K562 (cell line): ENCODE measurements around the gene VTCN1. TPM values are rescaled to one million over a fixed set of nuclear protein-coding genes. Genes with fewer than 3 reads are reported as not detected.

Source experiments
- ATAC-seq: fragments of 200-7000 bp; cut with Tn5 transposase; 3 replicates; pipeline ENCODE4 v1.9.1; 2020; ENCODE audit warnings: moderate library complexity
- BruUV-seq: library from RNA; stranded (reverse); fragments of 400-500 nt; replicated peaks from 2 replicates; lab custom pipeline; 2021; lab: Mats Ljungman, UMichigan
- CTCF ChIA-PET: fragments of 300-600 bp; formaldehyde crosslinking; extraction: SDS; loops from one replicate; lab custom pipeline; 2021; ENCODE audit warnings: low intra/inter-chr PET ratio; lab: Yijun Ruan, JAX
- POLR2A ChIA-PET: fragments of 300-600, 350-650 bp; sonication (Branson Sonifier 250); formaldehyde crosslinking; extraction: SDS; loops from one replicate; lab custom pipeline; 2021; ENCODE audit warnings: antibody characterized with exemption, inconsistent platforms; lab: Yijun Ruan, JAX
- DNase-seq, 4 experiments: peaks; one replicate each; pipeline versions ENCODE4 v3.0.0 to v3.0.0-alpha.2; 2011 to 2018; ENCODE audit warnings: low spot score in 3 of 4, mixed read lengths in 3 of 4; ENCODE audit errors: extremely low read depth in 1 of 4
- FAIRE-seq: peaks from 2 replicates; lab custom pipeline; 2011; peaks lifted over from hg19 to GRCh38; lab: Jason Lieb, UNC
- H2AFZ ChIP-seq: 2 replicates; pipeline ENCODE4 v1.6.0; 2011; ENCODE audit warnings: low read depth, low read length, control low read depth, inconsistent platforms
- H3K27ac ChIP-seq: fragments of 200-600 bp; 3 replicates; pipeline ENCODE4 v1.8.0; 2011; ENCODE audit warnings: low read depth, mild to moderate bottlenecking, control low read depth, inconsistent platforms, low read length, moderate library complexity, mixed read lengths; ENCODE audit errors: extremely low read depth
- H3K27me3 ChIP-seq, 2 experiments: fragments of 300-600 bp in 1 of 2; 2 replicates in 1 of 2; 3 replicates in 1 of 2; pipeline versions ENCODE4 v1.6.0 to v1.8.0; 2011; ENCODE audit warnings: inconsistent platforms in 2 of 2, low read length in 2 of 2, mild to moderate bottlenecking in 1 of 2, mixed read lengths in 1 of 2, moderate library complexity in 1 of 2; ENCODE audit not compliant: control insufficient read depth in 2 of 2, insufficient read depth in 2 of 2
- H3K36me3 ChIP-seq: fragments of 300-600 bp; 3 replicates; pipeline ENCODE4 v1.8.0; 2011; ENCODE audit warnings: mild to moderate bottlenecking, low read length, inconsistent platforms; ENCODE audit not compliant: control insufficient read depth, insufficient read depth
- H3K4me1 ChIP-seq, 2 experiments: fragments of 200-600 bp in 1 of 2; replicated peaks in 1 of 2; 2 replicates in 1 of 2; 3 replicates in 1 of 2; pipeline versions ENCODE4 v1.5.1 to v1.8.0; 2011; ENCODE audit warnings: inconsistent platforms in 2 of 2, low read length in 2 of 2, mild to moderate bottlenecking in 1 of 2, mixed read lengths in 1 of 2, moderate library complexity in 1 of 2; ENCODE audit not compliant: control insufficient read depth in 2 of 2, insufficient read depth in 2 of 2
- H3K4me2 ChIP-seq: 2 replicates; pipeline ENCODE4 v1.6.1; 2011; ENCODE audit warnings: low read length, control low read depth, inconsistent platforms, mixed read lengths; ENCODE audit not compliant: insufficient read depth
- H3K4me3 ChIP-seq: fragments of 200-600 bp; sonication (generic), shearing (Covaris generic); 2 replicates; pipeline ENCODE4 v1.5.1; 2016; ENCODE audit warnings: control low read depth, inconsistent platforms
- H3K79me2 ChIP-seq: fragments of 200-600 bp; 3 replicates; pipeline ENCODE4 v1.8.0; 2011; ENCODE audit warnings: low read length, inconsistent platforms; ENCODE audit not compliant: control insufficient read depth, insufficient read depth
- H3K9ac ChIP-seq, 2 experiments: 2 replicates each; pipeline versions ENCODE4 v1.6.0 to v1.6.1; 2011; ENCODE audit warnings: low read depth in 2 of 2, low read length in 2 of 2, control low read depth in 1 of 2, inconsistent platforms in 1 of 2, mild to moderate bottlenecking in 1 of 2, mixed read lengths in 1 of 2; ENCODE audit not compliant: insufficient read depth in 1 of 2
- H3K9me1 ChIP-seq: one replicate; pipeline ENCODE4 v1.6.0; 2011; ENCODE audit warnings: inconsistent platforms, mild to moderate bottlenecking, low read length, moderate library complexity; ENCODE audit not compliant: control insufficient read depth, insufficient read depth
- H3K9me3 ChIP-seq: replicated peaks from 2 replicates; pipeline ENCODE4 v1.5.1; 2011; ENCODE audit warnings: low read depth, low read length, inconsistent platforms; ENCODE audit not compliant: control insufficient read depth, insufficient read depth
- H4K20me1 ChIP-seq: replicated peaks from 2 replicates; pipeline ENCODE4 v1.6.1; 2011; ENCODE audit warnings: low read length, inconsistent platforms, mixed read lengths; ENCODE audit not compliant: control insufficient read depth, insufficient read depth
- ARID3B ChIP-seq: fragments of 250-450 bp; sonication (Bioruptor Pico); IDR thresholded peaks from 2 replicates; pipeline ENCODE4 v1.4.0; 2020; ENCODE audit warnings: borderline replicate concordance
- BHLHE40 ChIP-seq: IDR thresholded peaks from 2 replicates; pipeline ENCODE4 v1.6.1; 2011; ENCODE audit warnings: low read length, improper control_type of control experiment
- CBX8 ChIP-seq: fragments of 200-600 bp; sonication (generic); IDR thresholded peaks from 2 replicates; pipeline ENCODE4 v1.6.1; 2012; ENCODE audit warnings: borderline replicate concordance, mixed run types, low read depth, mild to moderate bottlenecking, moderate library complexity, mixed read lengths, low read length, control low read depth, inconsistent platforms; ENCODE audit not compliant: poor library complexity, severe bottlenecking; ENCODE audit errors: extremely low read depth
- CREBBP ChIP-seq: IDR thresholded peaks from one replicate; pipeline ENCODE4 v1.6.1; 2012; ENCODE audit warnings: low read depth, mild to moderate bottlenecking, control low read depth, inconsistent platforms, low read length
- E2F1 ChIP-seq: sonication (generic); formaldehyde crosslinking; IDR thresholded peaks from 2 replicates; pipeline ENCODE4 v1.8.1; 2023; ENCODE audit warnings: mild to moderate bottlenecking, missing genetic modification reagents, moderate library complexity
- FIP1L1 ChIP-seq: fragments of 200-400 bp; formaldehyde crosslinking; IDR thresholded peaks from 2 replicates; pipeline ENCODE4 v1.6.1; 2018; ENCODE audit warnings: mild to moderate bottlenecking, low read depth, low read length; ENCODE audit not compliant: poor library complexity, severe bottlenecking
- GATA2 ChIP-seq: sonication (generic); formaldehyde crosslinking; IDR thresholded peaks from 2 replicates; pipeline ENCODE4 v1.4.0; 2020; ENCODE audit warnings: mild to moderate bottlenecking, missing genetic modification reagents
- ILK ChIP-seq: fragments of 450-650 bp; IDR thresholded peaks from 2 replicates; pipeline ENCODE4 v1.6.1; 2016; ENCODE audit warnings: missing genetic modification characterization, low read depth, mild to moderate bottlenecking, missing compliant biosample characterization, moderate library complexity, borderline replicate concordance
- PCBP2 ChIP-seq: fragments of 200-400 bp; formaldehyde crosslinking; IDR thresholded peaks from 2 replicates; pipeline ENCODE4 v1.6.1; 2018; ENCODE audit warnings: low read length, low read depth, mild to moderate bottlenecking, moderate library complexity; ENCODE audit not compliant: poor library complexity, severe bottlenecking
- RFX1 ChIP-seq: fragments of 450-650 bp; IDR thresholded peaks from 2 replicates; pipeline ENCODE4 v1.6.1; 2016; ENCODE audit warnings: mild to moderate bottlenecking, moderate library complexity
- ZC3H11A ChIP-seq: IDR thresholded peaks from 2 replicates; pipeline ENCODE4 v1.6.1; 2012; ENCODE audit warnings: low read depth, low read length, improper control_type of control experiment
- ZFP30 ChIP-seq: fragments of 250-450 bp; sonication (Bioruptor Pico); IDR thresholded peaks from 2 replicates; pipeline ENCODE4 v1.8.0; 2022; ENCODE audit warnings: moderate library complexity, mild to moderate bottlenecking, inconsistent platforms, borderline replicate concordance
- ZSCAN29 ChIP-seq: fragments of 450-650 bp; IDR thresholded peaks from 2 replicates; pipeline ENCODE4 v1.6.1; 2017
- ZSCAN32 ChIP-seq: fragments of 450-650 bp; formaldehyde crosslinking; IDR thresholded peaks from 2 replicates; pipeline ENCODE4 v1.4.0; 2020; ENCODE audit warnings: mild to moderate bottlenecking, moderate library complexity
- WGBS: fragments of 100-300 bp; shearing (Covaris generic); methylation state at CpG from one replicate; pipeline ENCODE4 v1.1.6; 2016; ENCODE audit warnings: low coverage, mixed read lengths; ENCODE audit not compliant: insufficient coverage; ENCODE audit errors: missing lambda C conversion rate; 5-methylcytosine and 5-hydroxymethylcytosine counted together
- in situ Hi-C: fragments of 300-500 bp; cut with MboI; formaldehyde crosslinking; loops from 4 replicates; pipeline ENCODE4 v1.15.0; 2018; ENCODE audit warnings: inconsistent platforms, mixed read lengths
- intact Hi-C: fragments of 100-400 bp; cut with micrococcal nuclease; formaldehyde crosslinking; loops from 2 replicates; pipeline ENCODE4 v1.14.2; 2022
- polyA plus RNA-seq, 8 experiments: library from polyadenylated mRNA; depleted of rRNA in 4 of 8; stranded (reverse) in 5 of 8; unstranded in 3 of 8; fragments of >200 nt; fragmentation: Nextera tagmentation in 2 of 8; fragmentation: Illumina TruSeq in 1 of 8; extraction: Ambion mirVana in 2 of 8; extraction: Trizol in 1 of 8; gene quantifications; 2 replicates each; pipeline versions ENCODE4 v1.2.1 to v1.2.3, GENCODE V29; 2011 to 2014; ENCODE audit warnings: inconsistent platforms in 1 of 8, missing spikeins in 1 of 8
- total RNA-seq, 7 experiments: library from RNA; depleted of rRNA in 6 of 7; stranded (reverse); fragments of >200 nt in 6 of 7; fragmentation: Illumina TruSeq in 2 of 7; extraction: Trizol in 2 of 7; gene quantifications; 2 replicates each; pipeline versions ENCODE4 v1.2.1 to v1.2.3, GENCODE V29; 2011 to 2021; ENCODE audit warnings: low replicate concordance in 1 of 7

Gene VTCN1
- total and polyA plus RNA-seq, 9 of the 15 experiments (the other 6 are each of a cell fraction or from before 2014, with no cell fraction given): not detected

- H2AFZ ChIP-seq: no peak overlapping the region
- H3K4me3 ChIP-seq: no peak overlapping the region
- no peak for TF ChIP-seq GATA2 (CRISPR knock-in tag)
- H4K20me1 ChIP-seq: no peaks in the 10 kb centered on the region
- DNase-seq: no peak
- H3K9me3 ChIP-seq: no peaks in the 10 kb centered on the region
- no TSS peak for BruUV-seq
- no peaks in the 10 kb centered on the region for H3K9me1 ChIP-seq
- WGBS: 0% methylated on average over 2 of the region's 2 CpGs
- FAIRE-seq: no peak
- H3K9ac ChIP-seq: no peak overlapping the region
- H3K4me1 ChIP-seq: no peaks in the 10 kb centered on the region
- H3K36me3 ChIP-seq: no peaks in the 10 kb centered on the region
- CTCF ChIA-PET: no interaction called here
- H3K27me3 ChIP-seq: peaks cover 10 to 19% of the 10 kb centered on the region in 2 experiments; a peak in 4 of 5 replicates
- ATAC-seq: no peak
- in situ Hi-C loops: no loop called here
- no peak overlapping the region for H3K27ac ChIP-seq
- intact Hi-C loops: no loop called here
- POLR2A ChIA-PET: interaction anchor here (0.8 to 1.2 kb wide), 2 partner anchors 14 to 26 kb away, joined by 3 read pairs; no protein-coding TSS in a partner anchor
- H3K79me2 ChIP-seq: no peaks in the 10 kb centered on the region
- no peak overlapping the region for H3K4me2 ChIP-seq
These were observed 68.5 kb downstream of the VTCN1 start for GRCh38 chr1:117142200-117142599.

- WGBS: 0% methylated on average over 1 of the region's 1 CpG
- H3K4me1 ChIP-seq: no peaks in the 10 kb centered on the region
- no peak overlapping the region for H3K4me3 ChIP-seq
- FAIRE-seq: no peak
- DNase-seq: no peak
- no TSS peak for BruUV-seq
- ChIA-PET CTCF (no interaction called here), POLR2A (interaction anchor here (0.5 to 1.7 kb wide), 2 partner anchors 10 to 288 kb away, joined by 3 to 9 read pairs; no protein-coding TSS in a partner anchor)
- ATAC-seq: no peak
- no peak overlapping the region for H3K9ac ChIP-seq
- no peaks in the 10 kb centered on the region for H3K36me3 ChIP-seq
- H4K20me1 ChIP-seq: no peaks in the 10 kb centered on the region
- in situ Hi-C loops: no loop called here
- H3K27ac ChIP-seq: no peak overlapping the region
- intact Hi-C loops: no loop called here
- no peaks in the 10 kb centered on the region for H3K9me3 ChIP-seq
- H3K4me2 ChIP-seq: no peak overlapping the region
- H2AFZ ChIP-seq: no peak overlapping the region
- peaks cover 4 to 7% of the 10 kb centered on the region in 2 experiments; a peak in 4 of 5 replicates for H3K27me3 ChIP-seq
- H3K79me2 ChIP-seq: no peaks in the 10 kb centered on the region
- no peaks in the 10 kb centered on the region for H3K9me1 ChIP-seq
- no peak for TF ChIP-seq PCBP2
- TF ChIP-seq ZSCAN32 (CRISPR knock-in tag): no peak
- TF ChIP-seq ZC3H11A: no peak
- no peak for TF ChIP-seq ARID3B (CRISPR knock-in tag)
- TF ChIP-seq E2F1 (CRISPR knock-in tag): no peak
- no peak for TF ChIP-seq CREBBP
- TF ChIP-seq FIP1L1: no peak
- no peak for TF ChIP-seq ZSCAN29
- TF ChIP-seq CBX8: no peak
- TF ChIP-seq RFX1: no peak
- no peak for TF ChIP-seq ILK
- TF ChIP-seq ZFP30: no peak
- no peak for TF ChIP-seq BHLHE40
These were observed 72.2 kb downstream of the VTCN1 start for GRCh38 chr1:117138561-117138960.
